Erythroblast (primary cell): ENCODE measurements around the gene CRYGD.
"Not testable (repeated sequence)": the region's sequence is repeated elsewhere in the genome, so short reads cannot be mapped to it uniquely, and the experiment has no call there.

ENCODE experiments used
- DNase-seq, 2 experiments: peaks; one replicate each; lab custom pipeline; 2025; lab: John Stamatoyannopoulos, UW
- GATA1 ChIP-seq: IDR thresholded peaks from 2 replicates; pipeline ENCODE4 v1.6.1; 2011; ENCODE audit warnings: low read depth, mild to moderate bottlenecking, control low read depth, low read length, moderate library complexity
- POLR2A ChIP-seq: IDR thresholded peaks from 2 replicates; pipeline ENCODE4 v1.6.1; 2011; ENCODE audit warnings: mild to moderate bottlenecking, low read length

CRYGD gene

DNA sequence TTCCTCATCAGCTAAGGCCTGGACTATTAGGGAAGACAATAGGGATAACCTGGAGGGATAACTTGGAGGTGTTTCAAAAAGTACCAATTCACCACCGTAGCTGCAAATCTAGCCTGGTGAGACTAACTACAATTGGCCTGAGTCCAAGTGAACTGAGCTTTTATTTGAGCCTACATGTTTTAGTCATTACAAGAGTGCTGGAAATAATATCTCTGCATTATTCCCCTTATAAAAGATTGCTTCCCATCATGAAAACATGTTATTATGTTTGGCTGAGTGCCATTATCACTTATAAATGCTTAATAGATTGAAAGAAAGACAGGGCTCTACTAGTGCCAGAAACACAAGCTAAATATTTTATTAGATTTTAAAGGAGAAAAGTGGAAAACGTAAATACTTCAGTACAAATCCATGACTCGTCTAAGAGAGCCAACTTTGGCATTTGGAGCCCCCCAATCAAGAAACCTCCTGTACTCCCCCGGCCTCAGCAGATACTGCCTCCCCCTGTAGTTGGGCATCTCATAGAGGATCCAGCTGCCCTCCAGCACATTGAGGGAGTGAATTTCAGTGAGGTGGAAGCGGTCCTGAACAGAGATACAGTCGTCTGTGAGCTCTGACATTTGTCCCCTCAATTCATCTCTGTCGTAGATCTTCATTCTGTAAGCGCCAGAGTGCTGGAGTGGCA is 18.1 kb upstream of the CRYGD start:
- DNase-seq, result no peak
- no peak for TF ChIP-seq POLR2A
- TF ChIP-seq GATA1, result no peak

DNA sequence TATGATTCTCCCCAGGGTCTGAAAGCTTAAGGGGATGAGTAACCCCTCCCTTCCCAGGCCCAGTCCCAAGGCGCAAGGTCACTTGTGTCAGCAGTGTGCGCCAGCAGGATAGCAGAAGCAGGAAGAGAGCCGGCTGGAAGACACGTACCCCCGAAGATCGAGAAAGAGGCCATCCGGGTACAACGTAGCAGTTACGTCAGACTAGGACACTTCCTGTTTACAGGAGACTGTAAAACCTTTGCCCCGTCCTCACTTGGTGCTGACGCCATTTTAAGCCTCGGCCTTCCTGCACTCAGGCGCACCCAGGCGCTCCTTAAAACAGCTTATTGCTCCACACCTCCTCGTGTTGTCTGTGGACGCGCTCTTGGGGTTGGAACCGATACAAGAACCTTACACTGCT is 15.1 kb upstream of the CRYGD start:
- no peak for DNase-seq
- TF ChIP-seq POLR2A, result no peak
- no peak for TF ChIP-seq GATA1

DNA sequence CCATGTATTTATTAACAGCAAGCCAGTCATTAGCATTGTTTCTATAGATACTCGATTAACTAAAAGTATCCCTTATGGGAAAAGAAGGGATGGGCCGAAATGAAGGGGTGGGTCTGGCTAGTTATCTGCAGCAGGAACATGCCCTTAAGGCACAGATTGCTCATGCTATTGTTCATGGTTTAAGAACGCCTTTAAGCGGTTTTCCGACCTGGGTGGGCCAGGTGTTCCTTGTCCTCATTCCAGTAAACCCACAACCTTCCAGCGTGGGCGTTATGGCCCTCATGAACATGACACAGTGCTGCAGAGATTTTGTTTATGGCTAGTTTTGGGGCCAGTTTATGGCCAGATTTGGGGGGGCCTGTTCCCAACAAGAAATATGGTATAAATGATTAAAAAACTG is 14.0 kb upstream of the CRYGD start:
- not testable (repeated sequence) for DNase-seq

DNA sequence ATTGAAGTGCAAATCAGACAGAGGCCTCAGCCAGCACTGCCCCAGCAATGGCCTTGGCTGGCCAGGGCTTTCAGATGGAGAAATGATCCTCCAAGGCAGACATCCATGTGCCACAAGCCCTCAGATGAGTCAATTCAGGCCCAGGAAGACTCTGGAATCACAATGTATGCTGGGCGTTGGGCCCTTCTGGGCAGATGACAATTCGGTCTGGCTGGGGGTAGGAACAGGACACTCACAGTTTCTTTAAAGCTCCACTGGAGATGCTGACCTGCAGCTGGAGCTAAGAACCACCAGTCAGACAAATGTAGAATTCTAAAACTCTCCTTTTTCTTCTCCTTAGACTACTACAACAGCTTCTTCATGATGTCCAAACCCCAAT is 12.4 kb upstream of the CRYGD start:
- no peak for TF ChIP-seq GATA1
- no peak for TF ChIP-seq POLR2A

DNA sequence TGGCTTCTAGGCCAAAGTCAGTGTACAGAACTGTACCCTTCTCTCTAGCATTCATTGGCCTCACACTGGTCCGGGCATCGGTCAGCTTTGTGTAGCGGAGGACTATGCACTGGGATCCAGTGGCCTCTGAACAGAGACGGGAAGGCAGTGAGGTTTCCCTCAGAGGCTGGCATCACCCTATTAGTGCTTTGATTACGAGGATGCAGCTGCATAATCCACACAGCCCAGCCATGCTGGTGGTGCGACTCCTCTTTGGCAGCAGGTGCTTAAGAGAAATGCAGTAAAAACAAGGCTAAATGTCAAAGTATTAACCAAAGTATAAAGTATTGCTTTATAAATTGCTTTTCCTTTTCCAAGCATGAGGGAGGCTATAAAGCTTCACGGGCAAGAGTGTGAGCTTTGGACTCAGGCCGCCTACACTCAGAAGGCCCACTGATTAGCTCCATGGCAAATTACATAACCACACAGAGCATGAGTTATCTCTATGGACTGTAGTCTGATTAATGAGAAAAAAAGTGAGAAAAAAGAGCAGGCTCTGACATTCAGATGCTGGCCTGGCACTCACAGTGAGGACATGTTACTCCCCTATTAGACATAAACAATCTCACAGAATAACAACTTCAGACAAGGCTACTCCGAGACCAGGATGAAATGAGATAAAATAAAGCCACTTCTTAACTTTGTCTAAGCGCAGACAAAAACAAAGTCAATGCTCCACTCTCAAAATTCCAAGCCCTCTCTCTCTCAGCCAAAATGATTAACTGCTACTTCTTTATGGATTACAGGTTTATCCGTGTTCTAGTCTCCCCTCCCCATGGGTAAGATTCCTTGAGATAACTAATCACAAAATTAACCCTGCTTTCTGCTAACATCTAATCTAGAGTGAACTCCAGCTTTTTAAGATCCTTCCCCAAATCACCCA is 11.7 kb upstream of the CRYGD start:
- DNase-seq, result no peak
- no peak for TF ChIP-seq GATA1
- no peak for TF ChIP-seq POLR2A

More for the DNA sequence above, 12.4 kb upstream of the CRYGD start:
- no peak for DNase-seq

DNA sequence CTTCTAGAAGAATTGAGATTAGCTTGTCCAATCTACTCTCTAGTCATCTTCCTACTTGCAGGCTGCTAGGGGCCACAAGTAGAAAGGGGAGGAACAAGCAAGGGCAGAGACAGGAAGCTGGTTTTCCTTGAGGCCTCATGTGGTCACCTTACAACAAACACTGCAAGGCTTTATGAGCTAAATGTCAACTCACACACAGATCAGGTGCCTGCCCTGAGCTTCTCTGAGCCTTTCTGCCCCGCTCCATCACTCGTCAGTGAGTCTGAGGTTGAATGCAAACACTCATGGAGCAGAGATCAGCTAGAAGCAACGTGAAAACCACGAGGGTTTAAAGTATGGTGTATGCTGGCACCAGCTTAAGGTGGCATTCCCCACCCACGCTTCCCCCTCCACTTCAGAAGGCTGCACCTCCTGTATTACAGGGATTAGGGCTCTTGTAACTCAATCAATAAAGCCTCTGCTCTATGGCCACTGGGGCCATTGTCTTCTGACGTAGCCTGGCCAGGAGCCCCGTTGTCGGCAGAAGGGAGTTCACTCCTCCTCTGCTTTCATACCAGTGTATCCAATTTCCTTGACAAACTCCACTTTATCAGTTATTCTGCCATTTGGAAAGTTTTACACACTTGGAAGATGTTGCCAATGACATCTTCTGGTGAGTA is 10.7 kb upstream of the CRYGD start:
- DNase-seq, result no peak
- TF ChIP-seq POLR2A (no peak), GATA1 (no peak)

DNA sequence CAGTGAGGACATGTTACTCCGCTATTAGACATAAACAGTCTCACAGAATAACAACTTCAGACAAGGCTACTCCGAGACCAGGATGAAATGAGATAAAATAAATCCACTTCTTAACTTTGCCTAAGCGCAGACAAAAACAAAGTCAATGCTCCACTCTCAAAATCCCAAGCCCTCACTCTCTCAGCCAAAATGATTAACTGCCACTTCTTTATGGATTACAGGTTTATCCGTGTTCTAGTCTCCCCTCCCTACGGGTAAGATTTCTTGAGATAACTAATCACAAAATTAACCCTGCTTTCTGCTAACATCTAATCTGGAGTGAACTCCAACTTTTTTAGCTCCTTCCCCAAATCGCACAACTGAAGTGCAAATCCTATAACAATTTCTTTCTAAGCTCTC is 6.4 kb upstream of the CRYGD start:
- DNase-seq, result no peak
- no peak for TF ChIP-seq POLR2A
- no peak for TF ChIP-seq GATA1

DNA sequence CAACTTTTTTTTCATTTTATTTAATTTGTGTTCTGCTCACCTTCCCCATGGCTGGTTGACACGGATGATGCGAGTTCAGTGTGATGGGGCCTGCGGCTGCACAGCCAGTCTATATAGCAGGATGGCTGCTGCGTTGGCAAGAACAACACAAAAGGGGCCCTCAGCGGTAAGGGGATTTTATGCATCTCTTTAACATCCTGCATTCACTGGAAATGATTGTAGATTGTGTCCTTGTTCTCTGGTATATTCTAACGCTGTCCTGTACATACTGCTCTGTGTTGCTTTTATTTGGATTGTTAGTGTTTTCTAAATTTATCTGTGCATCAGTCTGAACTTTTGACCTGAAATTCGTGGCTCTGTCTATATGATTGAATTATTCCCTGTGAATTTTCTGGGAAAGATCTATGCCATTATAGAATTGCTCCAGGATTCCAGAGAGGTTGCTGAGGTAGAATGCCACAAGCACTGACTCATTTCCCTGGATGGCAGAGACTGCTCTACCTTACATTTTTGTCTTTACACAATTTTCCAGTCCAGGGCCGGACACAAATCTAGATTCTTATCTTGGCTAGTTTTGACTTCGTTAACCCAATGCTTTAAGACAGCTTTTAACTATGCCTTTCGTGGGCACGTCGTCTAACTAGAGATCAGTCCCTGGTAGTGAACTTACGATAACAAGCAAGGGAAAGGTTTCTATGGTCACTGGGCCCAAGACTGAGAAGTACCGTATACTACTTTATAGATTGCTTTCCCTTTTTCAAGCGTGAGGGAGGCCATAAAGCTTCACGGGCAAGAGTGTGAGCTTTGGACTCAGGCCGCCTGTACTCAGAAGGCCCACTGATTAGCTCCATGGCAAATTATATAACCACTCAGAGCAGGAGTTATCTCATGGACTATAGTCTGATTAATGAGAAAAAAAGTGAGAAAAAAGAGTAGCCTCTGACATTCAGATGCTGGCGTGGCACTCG is 5.7 kb upstream of the CRYGD start, which contains the start of gene CRYGC:
CRYGC (minus strand) TSS at position 85 of the 968 bp plus-strand sequence; CDS start at position 49, 36 bp downstream.
- no peak for TF ChIP-seq POLR2A
- TF ChIP-seq GATA1, result no peak
- no peak for DNase-seq

DNA sequence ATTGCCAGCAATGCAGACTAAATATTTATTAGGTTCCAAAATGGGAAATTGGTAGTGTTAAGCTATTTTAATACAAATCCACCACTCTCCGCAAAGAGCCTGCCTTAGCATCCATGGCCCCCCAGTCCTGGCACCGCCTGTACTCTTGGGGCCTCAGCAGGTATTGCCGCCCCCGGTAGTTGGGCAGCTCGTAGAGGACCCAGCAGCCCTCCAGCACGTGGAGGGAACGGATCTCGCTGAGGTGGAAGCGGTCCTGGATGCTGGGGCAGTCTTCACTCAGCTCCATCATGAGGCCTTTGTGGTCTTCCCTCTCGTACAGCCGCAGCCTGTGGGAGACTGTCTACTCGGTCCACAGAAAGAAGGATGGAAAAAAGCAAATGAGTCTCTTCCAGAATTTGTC is 3.8 kb upstream of the CRYGD start:
- DNase-seq, result no peak
- no peak for TF ChIP-seq GATA1
- TF ChIP-seq POLR2A, result no peak

DNA sequence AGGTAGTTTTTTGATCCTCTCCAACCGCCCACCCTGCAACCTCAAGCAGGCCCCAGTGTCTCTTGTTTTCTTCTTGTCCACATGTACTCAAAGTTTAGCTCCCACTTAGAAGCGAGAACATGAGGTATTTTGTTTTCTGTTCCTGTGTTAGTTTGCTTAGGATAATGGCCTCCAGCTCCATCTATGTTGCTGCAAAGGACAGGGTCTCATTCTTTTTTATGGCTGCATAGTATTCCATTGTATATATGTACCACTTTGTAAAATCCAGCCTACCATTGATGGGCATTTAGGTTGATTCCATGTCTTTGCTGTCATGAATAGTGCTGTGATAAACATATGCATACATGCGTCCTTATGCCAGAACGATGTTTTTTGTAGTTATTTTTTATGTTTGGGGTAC is 2.8 kb upstream of the CRYGD start:
- DNase-seq, result no peak
- TF ChIP-seq GATA1 (no peak), POLR2A (no peak)

DNA sequence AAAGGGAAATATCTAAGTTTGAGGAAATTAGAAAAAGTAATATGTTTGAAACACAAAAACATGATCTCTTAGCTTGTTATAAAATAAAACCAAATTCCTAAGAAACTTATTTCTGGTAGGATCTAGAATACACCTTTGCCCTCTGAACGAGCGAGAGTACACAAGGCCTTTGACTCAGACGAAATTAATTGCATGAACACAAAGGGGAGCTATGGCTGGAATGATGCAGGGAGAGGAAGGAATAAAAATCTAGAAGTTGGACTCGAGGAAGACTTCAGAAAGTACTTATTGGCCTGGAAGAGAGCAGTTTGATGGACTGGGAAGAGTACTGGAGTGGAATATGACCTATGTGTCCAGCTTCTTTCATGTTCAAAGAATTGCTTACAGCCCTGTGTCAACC is 927 bp upstream of the CRYGD start:
- TF ChIP-seq POLR2A (no peak), GATA1 (no peak)
- no peak for DNase-seq

DNA sequence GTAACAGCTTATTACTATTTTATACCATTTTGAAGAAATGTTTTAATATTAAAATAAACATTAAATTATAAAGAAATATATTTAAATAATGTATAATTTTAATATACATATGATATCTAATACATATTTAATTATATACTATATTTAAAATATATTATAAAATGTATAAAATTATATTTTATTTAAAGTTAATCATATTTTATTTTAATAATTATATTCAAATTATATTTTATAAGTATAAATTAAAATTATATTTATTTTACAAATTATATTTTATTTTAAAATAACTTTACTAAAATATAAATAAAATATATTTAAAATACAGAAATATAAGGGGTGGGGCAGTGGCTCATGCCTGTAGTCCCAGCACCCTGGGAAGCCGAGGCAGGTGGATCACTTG is 2.1 kb downstream of the CRYGD start:
- TF ChIP-seq POLR2A (no peak), GATA1 (no peak)
- DNase-seq, result no peak

DNA sequence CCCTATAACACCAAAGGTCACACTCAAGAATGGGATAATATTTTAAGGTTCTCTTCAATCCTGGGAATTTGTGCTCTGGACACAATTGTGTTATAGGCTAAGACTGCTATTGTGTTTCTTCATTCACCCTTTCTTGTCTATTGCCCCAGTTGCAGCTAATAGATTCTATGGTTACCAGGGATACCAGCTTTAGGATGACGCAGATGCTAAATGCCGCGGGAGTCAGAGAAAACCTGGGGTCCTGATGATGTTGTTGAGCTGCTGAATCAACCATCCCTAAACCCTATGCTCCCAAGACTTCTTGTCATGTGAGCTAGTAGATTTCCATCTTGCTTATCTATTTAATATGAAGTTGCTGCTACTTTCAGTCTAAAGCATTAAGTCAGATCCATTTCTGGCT is 5.4 kb downstream of the CRYGD start:
- TF ChIP-seq POLR2A (no peak), GATA1 (no peak)
- no peak for DNase-seq

DNA sequence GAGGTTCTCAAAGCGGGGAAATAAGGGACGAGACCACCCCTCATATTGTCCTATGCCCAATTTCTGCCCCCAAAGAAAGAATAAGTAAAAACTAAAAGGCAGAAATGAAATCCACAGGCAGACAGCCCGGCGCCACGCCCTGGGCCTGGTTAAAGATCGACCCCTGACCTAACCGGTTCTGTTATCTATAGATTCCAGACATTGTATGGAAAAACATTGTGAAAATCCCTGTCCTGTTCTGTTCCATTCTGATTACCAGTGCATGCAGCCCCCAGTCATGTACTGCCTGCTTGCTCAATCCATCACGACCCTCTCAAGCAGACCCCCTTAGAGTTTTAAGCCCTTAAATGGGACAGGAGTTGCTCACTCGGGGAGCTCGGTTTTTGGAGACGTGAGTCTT is 6.9 kb downstream of the CRYGD start:
- not testable (repeated sequence) for DNase-seq

DNA sequence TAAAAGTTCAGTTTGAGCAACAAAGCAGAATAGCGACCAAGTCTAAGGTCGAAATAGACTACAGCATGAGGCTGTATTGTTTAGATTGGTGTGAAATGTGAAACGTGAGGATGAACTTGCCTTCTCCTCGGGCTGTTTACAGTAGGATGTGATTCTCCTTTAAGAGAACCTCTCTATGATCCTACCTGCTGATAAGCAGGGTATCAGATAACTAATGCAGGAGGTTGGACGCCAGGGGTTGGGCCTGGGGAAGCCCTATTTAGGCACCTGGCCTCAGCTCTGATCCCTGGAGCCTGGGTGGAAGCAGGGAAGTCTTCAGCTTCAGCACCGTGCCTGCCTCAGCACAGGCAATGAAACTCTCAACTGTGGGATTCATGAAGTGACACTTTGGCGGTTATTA is 11.4 kb downstream of the CRYGD start:
- no peak for DNase-seq
- no peak for TF ChIP-seq POLR2A
- no peak for TF ChIP-seq GATA1

DNA sequence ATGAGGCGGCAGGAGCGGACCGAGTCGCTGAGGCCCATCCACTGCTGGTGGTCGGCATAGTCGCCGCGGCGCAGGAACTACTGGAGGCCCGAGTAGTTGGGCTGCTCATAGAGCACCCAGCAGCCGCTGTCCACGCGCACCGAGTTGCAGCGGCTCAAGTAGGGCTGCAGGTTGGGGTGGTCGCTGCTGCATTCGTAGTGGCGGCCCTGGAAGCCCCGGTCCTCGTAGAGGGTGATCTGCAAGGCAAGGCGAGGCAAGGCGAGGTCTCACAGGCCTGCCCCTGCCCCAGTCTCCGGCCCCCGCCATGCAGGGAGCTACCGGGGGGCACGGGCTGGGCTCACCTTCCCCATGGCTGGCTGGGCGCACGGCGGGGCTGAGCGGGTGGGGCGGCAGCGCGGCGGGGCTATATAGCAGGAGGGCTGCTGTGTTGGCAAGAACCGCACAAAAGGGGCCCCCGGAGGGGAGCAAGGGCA is 12.0 kb downstream of the CRYGD start:
- DNase-seq, result not testable (repeated sequence)
